HCT116 (cell line): ENCODE results near the gene IGSF23. TPM values are rescaled to one million over a fixed set of nuclear protein-coding genes. Genes with fewer than 3 reads are reported as not detected.
A peak's percentile ranks its signal among the peaks of the same experiment; 100 is the strongest.
"Not testable (repeated sequence)": the region's sequence is repeated elsewhere in the genome, so short reads cannot be mapped to it uniquely, and the experiment has no call there.

Experiments used
- ATAC-seq: fragments of 200-7000 bp; cut with Tn5 transposase; 2 replicates; pipeline ENCODE4 v1.9.1; 2020; ENCODE audit warnings: mild to moderate bottlenecking, moderate library complexity
- BruUV-seq: library from RNA; stranded (reverse); fragments of 400-500 nt; replicated peaks from 2 replicates; lab custom pipeline; 2021; lab: Mats Ljungman, UMichigan
- CTCF ChIA-PET: fragments of 300-600 bp; sonication (Branson Sonifier 250); formaldehyde crosslinking; loops from one replicate; lab custom pipeline; 2021; ENCODE audit warnings: antibody characterized with exemption; lab: Charles Lee
- POLR2A ChIA-PET: fragments of 300-600, 350-600 bp; sonication (Branson Sonifier 250); formaldehyde crosslinking; loops from one replicate; lab custom pipeline; 2021; ENCODE audit warnings: antibody characterized with exemption; lab: Charles Lee
- RAD21 ChIA-PET, 2 experiments: fragments of 300-600 bp; sonication (Branson Sonifier 250); formaldehyde crosslinking; loops; one replicate each; lab custom pipeline; 2023; ENCODE audit warnings: low total read pairs in 2 of 2; ENCODE audit not compliant: uncharacterized antibody in 2 of 2, unreplicated experiment in 2 of 2, low non-redundant PET in 1 of 2; lab: Charles Lee
- DNase-seq: peaks from one replicate; pipeline ENCODE4 v3.0.0-alpha.2; 2010; ENCODE audit warnings: low read depth, low spot score
- H2AFZ ChIP-seq: fragments of 200-600 bp; shearing (Covaris generic), sonication (generic); 2 replicates; pipeline ENCODE4 v1.6.1; 2017; ENCODE audit warnings: low read depth, mixed run types, mixed read lengths, antibody characterized with exemption, low read length; ENCODE audit not compliant: poor library complexity, severe bottlenecking
- H3K27ac ChIP-seq: 2 replicates; pipeline ENCODE4 v1.5.1; 2012; ENCODE audit warnings: low read depth, low read length
- H3K27me3 ChIP-seq: fragments of 200-600 bp; sonication (generic); 2 replicates; pipeline ENCODE4 v1.6.1; 2016; ENCODE audit warnings: mixed run types, low read length, mixed read lengths; ENCODE audit not compliant: insufficient read depth
- H3K36me3 ChIP-seq, 2 experiments: fragments of 200-500 bp in 1 of 2; fragments of 200-600 bp in 1 of 2; sonication (Bioruptor generic) in 1 of 2; sonication (generic) in 1 of 2; 2 replicates each; pipeline versions ENCODE4 v1.5.1 to v1.6.1; 2014 to 2016; ENCODE audit warnings: low read length in 2 of 2, inconsistent platforms in 1 of 2, mixed read lengths in 1 of 2, mixed run types in 1 of 2; ENCODE audit not compliant: insufficient read depth in 2 of 2, control insufficient read depth in 1 of 2
- H3K4me1 ChIP-seq, 2 experiments: fragments of 200-600 bp in 1 of 2; sonication (generic) in 1 of 2; 2 replicates each; pipeline versions ENCODE4 v1.5.1 to v1.6.1; 2012 to 2017; ENCODE audit warnings: low read length in 2 of 2, inconsistent platforms in 1 of 2, mild to moderate bottlenecking in 1 of 2, mixed read lengths in 1 of 2, mixed run types in 1 of 2, moderate library complexity in 1 of 2; ENCODE audit not compliant: insufficient read depth in 2 of 2, control insufficient read depth in 1 of 2
- H3K4me2 ChIP-seq: fragments of 200-600 bp; sonication (generic); 2 replicates; pipeline ENCODE4 v1.6.1; 2017; ENCODE audit warnings: mixed run types, low read length, mixed read lengths
- H3K4me3 ChIP-seq, 2 experiments: fragments of 200-600 bp in 1 of 2; sonication (generic) in 1 of 2; replicated peaks in 1 of 2; 2 replicates each; pipeline ENCODE4 v1.5.1; 2011 to 2016; ENCODE audit warnings: low read length in 2 of 2, control low read depth in 1 of 2, low read depth in 1 of 2, mild to moderate bottlenecking in 1 of 2, mixed read lengths in 1 of 2, mixed run types in 1 of 2
- H3K79me2 ChIP-seq: fragments of 200-600 bp; sonication (generic); 2 replicates; pipeline ENCODE4 v1.6.1; 2017; ENCODE audit warnings: mild to moderate bottlenecking, mixed run types, low read length, moderate library complexity, mixed read lengths; ENCODE audit not compliant: insufficient read depth
- H3K9ac ChIP-seq: fragments of 200-600 bp; sonication (generic); 2 replicates; pipeline ENCODE4 v1.6.1; 2016; ENCODE audit warnings: low read length, mixed read lengths
- H3K9me2 ChIP-seq: fragments of 200-600 bp; sonication (generic), shearing (Covaris generic); 2 replicates; pipeline ENCODE4 v1.6.1; 2017; ENCODE audit warnings: mixed run types, mild to moderate bottlenecking, moderate library complexity; ENCODE audit not compliant: insufficient read depth
- H3K9me3 ChIP-seq, 2 experiments: fragments of 200-500 bp in 1 of 2; fragments of 200-600 bp in 1 of 2; sonication (Bioruptor generic) in 1 of 2; sonication (generic) in 1 of 2; 2 replicates each; pipeline ENCODE4 v1.6.1; 2014 to 2017; ENCODE audit warnings: low read length in 2 of 2, mixed read lengths in 2 of 2, inconsistent platforms in 1 of 2, low read depth in 1 of 2, mild to moderate bottlenecking in 1 of 2, mixed run types in 1 of 2, moderate library complexity in 1 of 2; ENCODE audit not compliant: control insufficient read depth in 1 of 2, insufficient read depth in 1 of 2
- H4K20me1 ChIP-seq: fragments of 200-600 bp; sonication (generic), shearing (Covaris generic); 2 replicates; pipeline ENCODE4 v1.6.1; 2017; ENCODE audit warnings: mixed run types, mild to moderate bottlenecking, moderate library complexity; ENCODE audit not compliant: insufficient read depth
- CBX3 ChIP-seq: IDR thresholded peaks from 2 replicates; pipeline ENCODE4 v1.6.1; 2012; ENCODE audit warnings: low read depth
- ZNF274 ChIP-seq: fragments of 200-500 bp; sonication (Bioruptor generic); IDR thresholded peaks from 2 replicates; pipeline ENCODE4 v1.6.1; 2014; ENCODE audit warnings: mild to moderate bottlenecking, low read depth, low read length, inconsistent platforms
- intact Hi-C: fragments of 100-400 bp; cut with micrococcal nuclease; formaldehyde crosslinking; loops from 2 replicates; pipeline ENCODE4 v1.10.0; 2022
- total RNA-seq: library from RNA; stranded (reverse); gene quantifications from one replicate; pipeline ENCODE4 v1.2.1, GENCODE V29; 2021; ENCODE audit not compliant: unreplicated experiment

The IGSF23 gene
- total RNA-seq, 1 experiment from 2014 or later: not detected

- DNase-seq: no peak
- peak overlapping the region; percentile 63 for H3K4me2 ChIP-seq
- no peak for ATAC-seq
- H3K9ac ChIP-seq: no peak overlapping the region
- intact Hi-C loops: no loop called here
- ChIA-PET POLR2A (no interaction called here), CTCF (no interaction called here), RAD21 (no interaction called here)
- BruUV-seq: no TSS peak
- H4K20me1 ChIP-seq: no peaks in the 10 kb centered on the region
- 0 out of 4 replicates have a peak, but pooled peaks cover 0 to 8% of the 10 kb centered on the region in 2 experiments for H3K36me3 ChIP-seq
- H3K27ac ChIP-seq: no peak overlapping the region
- no peaks in the 10 kb centered on the region for H3K27me3 ChIP-seq
- H3K4me1 ChIP-seq: peaks cover 13 to 29% of the 10 kb centered on the region in 2 experiments
- H2AFZ ChIP-seq: no peak overlapping the region
- H3K4me3 ChIP-seq: no peak overlapping the region
- no peaks in the 10 kb centered on the region for H3K9me2 ChIP-seq
- no peak for TF ChIP-seq ZNF274
- H3K79me2 ChIP-seq: no peaks in the 10 kb centered on the region
- peaks cover 0 to 7% of the 10 kb centered on the region in 2 experiments; a peak in 1 of 4 replicates for H3K9me3 ChIP-seq
These were observed 11.5 kb downstream of the IGSF23 start for GRCh38 chr19:44624840-44625354.

- H3K9me2 ChIP-seq, H4K20me1 ChIP-seq, BruUV-seq, H3K36me3 ChIP-seq, H3K79me2 ChIP-seq, H2AFZ ChIP-seq, H3K9me3 ChIP-seq, intact Hi-C loops, DNase-seq, H3K27me3 ChIP-seq, RAD21 ChIA-PET: not testable (repeated sequence)
- ChIA-PET POLR2A (interaction anchor here (1.8 kb wide), 1 partner anchor 37 kb away, joined by 5 read pairs; no protein-coding TSS in a partner anchor), CTCF (interaction anchor here (1.3 kb wide), 1 partner anchor 42 kb away, joined by 4 read pairs; no protein-coding TSS in a partner anchor)
- H3K4me1 ChIP-seq: peaks cover 13 to 29% of the 10 kb centered on the region in 2 experiments
- H3K4me2 ChIP-seq: peak overlapping the region; percentile 63
- peak; percentile 60 for TF ChIP-seq CBX3
- H3K4me3 ChIP-seq: peak overlapping the region in 1 of 2 experiments; percentile 25; a peak in 2 of 4 replicates
- peak overlapping the region; percentile 26; the same call in 1 of the 2 replicates for H3K9ac ChIP-seq
- peak overlapping the region; percentile 55; the same call in 1 of the 2 replicates for H3K27ac ChIP-seq
- peak; percentile 46 for ATAC-seq
These were observed 12.3 kb downstream of the IGSF23 start for GRCh38 chr19:44625637-44626036.
